ENCODE data around the gene MAGEB1. TPM values are rescaled to one million over a fixed set of nuclear protein-coding genes. Genes with fewer than 3 reads are reported as not detected.

The MAGEB1 gene
- total and polyA plus RNA-seq, 12 donors = not detected

DNA sequence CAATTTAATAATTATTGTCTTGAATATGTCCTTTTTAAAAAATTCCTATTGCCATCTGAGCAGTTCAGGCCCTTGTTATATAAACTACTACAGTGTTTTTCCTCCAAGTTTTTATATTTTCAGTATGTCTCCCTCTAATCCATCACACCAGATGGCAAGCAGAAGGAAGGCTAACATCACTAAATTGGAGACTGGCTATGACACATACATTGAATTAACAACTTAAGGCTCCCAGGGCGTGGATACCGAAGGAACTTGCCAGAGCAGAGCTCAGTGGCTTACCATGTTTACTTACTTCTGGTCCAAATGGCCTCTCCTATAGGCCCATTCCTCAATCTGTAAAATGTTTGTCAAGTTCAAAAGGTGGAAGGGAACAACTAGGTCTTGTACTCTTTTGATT lies 13.0 kb downstream of the MAGEB1 start:
- TF ChIP-seq CTCF (IDR thresholded peaks at IDR 0.05) = no peak
- Histone ChIP-seq H3K4me1 (no peaks in the 10 kb centered on the region), H3K36me3 (no peaks in the 10 kb centered on the region), H3K9me3 (no peaks in the 10 kb centered on the region), H3K27me3 (peaks cover 0 to 21% (median 0%) of the 10 kb centered on the region in 7 donors), H3K27ac (no peak overlapping the region), H3K4me3 (no peak overlapping the region)
- ATAC-seq (no peak), DNase-seq (no peak)
- intact Hi-C loops (cut with DNase I) = no loop called here
- 81 to 84% methylated on average over 2 of the region's 2 CpGs for WGBS, 2 donors

DNA sequence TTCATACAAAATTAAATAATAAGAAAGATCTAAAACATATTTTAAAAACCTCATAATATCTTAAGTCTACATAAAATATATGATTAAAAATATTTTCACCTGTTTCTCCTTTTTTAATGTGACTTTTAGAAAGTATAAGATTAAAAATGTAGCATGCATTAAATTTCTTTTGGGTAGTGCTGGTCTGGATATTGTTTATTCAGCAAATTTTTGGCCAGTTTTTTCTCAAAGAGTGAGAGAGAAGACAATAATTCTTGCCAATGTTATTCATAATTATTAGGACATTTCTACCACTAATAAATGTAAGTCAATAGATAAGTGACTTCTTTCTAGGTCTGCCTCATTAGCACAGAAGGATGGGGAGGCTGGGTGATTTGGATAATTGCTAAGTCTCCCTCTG lies 14.1 kb downstream of the MAGEB1 start:
- Histone ChIP-seq H3K27me3 (peaks cover 0 to 22% (median 0%) of the 10 kb centered on the region in 7 donors), H3K4me3 (no peak overlapping the region), H3K27ac (no peak overlapping the region), H3K36me3 (no peaks in the 10 kb centered on the region), H3K4me1 (no peaks in the 10 kb centered on the region), H3K9me3 (no peaks in the 10 kb centered on the region)
- ATAC-seq (no peak), DNase-seq (no peak)
- intact Hi-C loops (cut with DNase I) = no loop called here
- TF ChIP-seq CTCF (IDR thresholded peaks at IDR 0.05) = no peak

GRCh38 chrX:30262763-30263162 lies 15.8 kb downstream of the MAGEB1 start:
- no peaks in the 10 kb centered on the region for H3K4me1 ChIP-seq
- ATAC-seq (no peak), DNase-seq (no peak)
- H3K4me3 ChIP-seq = no peak overlapping the region
- H3K27ac ChIP-seq = no peak overlapping the region
- no peaks in the 10 kb centered on the region for H3K9me3 ChIP-seq
- no peaks in the 10 kb centered on the region for H3K36me3 ChIP-seq
- no peak for TF ChIP-seq CTCF (IDR thresholded peaks at IDR 0.05)
- intact Hi-C loops (cut with DNase I) = no loop called here
- H3K27me3 ChIP-seq = peaks cover 0 to 22% (median 0%) of the 10 kb centered on the region in 7 donors
- 85 to 94% methylated on average over 1 of the region's 1 CpG for WGBS, 2 donors

- 85 to 92% methylated on average over 3 of the region's 3 CpGs for WGBS, 2 donors
- Histone ChIP-seq H3K27ac (no peak overlapping the region), H3K27me3 (peaks cover 0 to 31% (median 0%) of the 10 kb centered on the region in 7 donors), H3K9me3 (no peaks in the 10 kb centered on the region), H3K4me3 (no peak overlapping the region), H3K4me1 (no peaks in the 10 kb centered on the region), H3K36me3 (no peaks in the 10 kb centered on the region)
- no peak for TF ChIP-seq CTCF (IDR thresholded peaks at IDR 0.05)
- intact Hi-C loops (cut with DNase I) = loop anchor here in 5 of 10 donors (10.0 kb wide), 2 partner anchors 224 to 234 kb away; no protein-coding TSS in a partner anchor
- DNase-seq = no peak
- no peak for ATAC-seq
Measured at GRCh38 chrX:30270639-30271038, 23.7 kb downstream of the MAGEB1 start.

All from heart right ventricle (tissue), 16 donors.